ENCODE results near the gene GABRD.
"Not testable (repeated sequence)": the region's sequence is repeated elsewhere in the genome, so short reads cannot be mapped to it uniquely, and the experiment has no call there.

Gene GABRD

DNA sequence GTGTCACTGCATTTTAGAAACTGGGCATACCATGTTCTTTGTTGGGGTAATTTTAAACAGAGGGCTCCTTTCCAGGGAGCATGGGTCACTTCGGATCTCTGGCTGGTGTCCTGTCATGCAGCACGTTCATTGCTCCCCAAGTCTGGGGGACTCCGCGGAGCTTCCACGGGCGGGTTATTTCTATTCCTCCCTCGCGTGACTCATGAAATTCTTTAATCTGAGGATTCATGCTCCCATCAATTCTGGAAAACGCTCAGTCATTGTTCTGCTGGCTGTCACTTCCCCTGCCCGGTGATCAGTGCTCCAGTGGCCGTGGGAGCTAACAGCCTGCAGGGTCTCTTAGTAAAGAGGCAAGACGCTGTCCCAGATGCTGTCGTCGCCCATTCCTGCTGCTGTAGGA is 43.6 kb upstream of the GABRD start:
- Histone ChIP-seq H3K9ac (no peak overlapping the region), H3K79me2 (ENCODE audit: insufficient read depth, low read depth) (no peaks in the 10 kb centered on the region), H4K20me1 (ENCODE audit: insufficient read depth) (no peaks in the 10 kb centered on the region), H3K4me1 (ENCODE audit: low read depth, poor library complexity, severe bottlenecking) (no peaks in the 10 kb centered on the region), H3K4me3 (IDR thresholded peaks at IDR 0.05; ENCODE audit: insufficient read depth, low read depth, low read length) (no peak overlapping the region), H3K4me2 (no peak overlapping the region), H2AFZ (ENCODE audit: low read depth) (no peak overlapping the region), H3K27ac (no peak overlapping the region), H3K36me3 (ENCODE audit: insufficient read depth) (no peaks in the 10 kb centered on the region), H3K27me3 (ENCODE audit: insufficient read depth, low read depth) (peaks cover 66% of the 10 kb centered on the region)
- TF ChIP-seq, protein P1, sequence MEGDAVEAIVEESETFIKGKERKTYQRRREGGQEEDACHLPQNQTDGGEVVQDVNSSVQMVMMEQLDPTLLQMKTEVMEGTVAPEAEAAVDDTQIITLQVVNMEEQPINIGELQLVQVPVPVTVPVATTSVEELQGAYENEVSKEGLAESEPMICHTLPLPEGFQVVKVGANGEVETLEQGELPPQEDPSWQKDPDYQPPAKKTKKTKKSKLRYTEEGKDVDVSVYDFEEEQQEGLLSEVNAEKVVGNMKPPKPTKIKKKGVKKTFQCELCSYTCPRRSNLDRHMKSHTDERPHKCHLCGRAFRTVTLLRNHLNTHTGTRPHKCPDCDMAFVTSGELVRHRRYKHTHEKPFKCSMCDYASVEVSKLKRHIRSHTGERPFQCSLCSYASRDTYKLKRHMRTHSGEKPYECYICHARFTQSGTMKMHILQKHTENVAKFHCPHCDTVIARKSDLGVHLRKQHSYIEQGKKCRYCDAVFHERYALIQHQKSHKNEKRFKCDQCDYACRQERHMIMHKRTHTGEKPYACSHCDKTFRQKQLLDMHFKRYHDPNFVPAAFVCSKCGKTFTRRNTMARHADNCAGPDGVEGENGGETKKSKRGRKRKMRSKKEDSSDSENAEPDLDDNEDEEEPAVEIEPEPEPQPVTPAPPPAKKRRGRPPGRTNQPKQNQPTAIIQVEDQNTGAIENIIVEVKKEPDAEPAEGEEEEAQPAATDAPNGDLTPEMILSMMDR (conservative IDR thresholded peaks at IDR 0.05; ENCODE audit: low read depth, low read length), result no peak

DNA sequence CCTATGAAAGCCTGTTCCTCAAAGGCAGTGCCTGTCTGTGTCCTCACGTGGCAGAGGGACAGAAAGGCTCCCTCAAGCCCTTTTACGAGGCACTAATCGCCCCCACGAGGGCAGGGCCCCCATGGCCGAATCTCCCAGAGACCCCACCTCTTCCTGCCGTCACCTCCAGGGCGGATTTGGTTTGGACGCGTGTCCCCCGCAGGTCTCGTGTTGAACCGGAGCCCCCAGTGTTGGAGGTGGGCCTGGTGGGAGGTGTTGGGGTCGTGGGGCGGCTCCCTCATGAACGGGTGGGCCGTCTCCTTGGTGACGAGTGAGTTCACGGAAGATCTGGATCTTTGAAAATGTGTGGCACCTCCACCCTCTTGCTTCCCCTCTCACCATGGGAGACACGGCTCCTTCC is 43.1 kb upstream of the GABRD start:
- TF ChIP-seq, protein P1 (conservative IDR thresholded peaks at IDR 0.05; ENCODE audit: low read depth, low read length), result no peak
- Histone ChIP-seq H3K4me3 (IDR thresholded peaks at IDR 0.05; ENCODE audit: insufficient read depth, low read depth, low read length) (no peak overlapping the region), H3K79me2 (ENCODE audit: insufficient read depth, low read depth) (no peaks in the 10 kb centered on the region), H3K4me2 (no peak overlapping the region), H2AFZ (ENCODE audit: low read depth) (no peak overlapping the region), H3K27me3 (ENCODE audit: insufficient read depth, low read depth) (peaks cover 66% of the 10 kb centered on the region), H3K36me3 (ENCODE audit: insufficient read depth) (no peaks in the 10 kb centered on the region), H3K27ac (no peak overlapping the region), H4K20me1 (ENCODE audit: insufficient read depth) (no peaks in the 10 kb centered on the region), H3K4me1 (ENCODE audit: low read depth, poor library complexity, severe bottlenecking) (no peaks in the 10 kb centered on the region), H3K9ac (no peak overlapping the region)

DNA sequence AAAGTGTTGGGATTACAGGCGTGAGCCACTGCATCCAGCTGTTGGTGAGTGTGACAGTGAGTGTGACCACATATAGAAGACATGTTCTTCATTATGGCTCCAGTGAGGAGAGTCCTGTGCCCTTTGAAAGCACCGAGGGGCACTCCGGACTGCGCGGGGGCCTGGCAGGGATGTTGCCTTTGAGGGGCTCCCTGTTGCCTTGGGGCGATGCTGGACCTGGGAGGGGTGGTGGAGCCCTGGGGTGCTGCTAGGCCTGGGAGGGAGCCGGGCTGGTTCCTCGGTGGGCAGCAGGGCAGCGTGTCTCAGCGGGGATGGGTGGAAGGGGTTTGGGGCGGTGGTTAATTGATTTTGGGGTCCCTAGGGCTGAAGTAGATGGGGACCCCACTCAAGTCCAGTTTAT is 41.0 kb upstream of the GABRD start:
- H2AFZ ChIP-seq (ENCODE audit: low read depth), result no peak overlapping the region
- peaks cover 55% of the 10 kb centered on the region for H3K27me3 ChIP-seq (ENCODE audit: insufficient read depth, low read depth)
- TF ChIP-seq, protein P1 (conservative IDR thresholded peaks at IDR 0.05; ENCODE audit: low read depth, low read length), result no peak
- no peaks in the 10 kb centered on the region for H3K4me1 ChIP-seq (ENCODE audit: low read depth, poor library complexity, severe bottlenecking)
- no peaks in the 10 kb centered on the region for H4K20me1 ChIP-seq (ENCODE audit: insufficient read depth)
- H3K27ac ChIP-seq, result no peak overlapping the region
- H3K4me3 ChIP-seq (IDR thresholded peaks at IDR 0.05; ENCODE audit: insufficient read depth, low read depth, low read length), result no peak overlapping the region
- no peak overlapping the region for H3K4me2 ChIP-seq
- H3K79me2 ChIP-seq (ENCODE audit: insufficient read depth, low read depth), result no peaks in the 10 kb centered on the region
- no peaks in the 10 kb centered on the region for H3K36me3 ChIP-seq (ENCODE audit: insufficient read depth)
- no peak overlapping the region for H3K9ac ChIP-seq

DNA sequence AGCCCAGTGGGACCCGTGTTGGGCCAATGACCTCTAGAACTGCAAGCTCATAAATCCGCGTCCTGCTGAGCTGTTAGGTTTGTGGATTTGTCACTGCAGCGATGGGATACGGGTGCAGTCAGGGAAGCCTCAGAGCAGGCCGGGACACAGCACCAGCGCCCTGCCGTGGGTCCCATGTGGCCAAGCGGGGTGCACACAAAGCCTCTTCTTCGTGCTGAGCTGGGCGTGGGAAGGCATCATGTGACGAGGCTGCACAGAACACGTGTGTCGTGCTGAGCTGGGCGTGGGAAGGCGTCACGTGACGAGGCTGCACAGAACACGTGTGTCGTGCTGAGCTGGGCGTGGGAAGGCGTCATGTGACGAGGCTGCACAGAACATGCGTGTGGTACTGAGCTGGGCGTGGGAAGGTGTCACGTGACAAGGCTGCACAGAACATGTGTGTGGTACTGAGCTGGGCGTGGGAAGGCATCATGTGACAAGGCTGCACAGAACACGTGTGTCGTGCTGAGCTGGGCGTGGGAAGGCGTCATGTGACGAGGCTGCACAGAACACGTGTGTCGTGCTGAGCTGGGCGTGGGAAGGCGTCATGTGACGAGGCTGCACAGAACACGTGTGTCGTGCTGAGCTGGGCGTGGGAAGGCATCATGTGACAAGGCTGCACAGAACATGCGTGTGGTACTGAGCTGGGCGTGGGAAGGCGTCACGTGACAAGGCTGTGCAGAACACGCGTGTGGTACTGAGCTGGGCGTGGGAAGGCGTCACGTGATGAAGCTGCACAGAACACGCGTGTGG is 40.3 kb upstream of the GABRD start:
- not testable (repeated sequence) for H4K20me1 ChIP-seq (ENCODE audit: insufficient read depth); H3K79me2 ChIP-seq (ENCODE audit: insufficient read depth, low read depth); H3K27ac ChIP-seq; H2AFZ ChIP-seq (ENCODE audit: low read depth); H3K4me2 ChIP-seq; H3K4me1 ChIP-seq (ENCODE audit: low read depth, poor library complexity, severe bottlenecking); H3K36me3 ChIP-seq (ENCODE audit: insufficient read depth); H3K9ac ChIP-seq; H3K4me3 ChIP-seq (IDR thresholded peaks at IDR 0.05; ENCODE audit: insufficient read depth, low read depth, low read length)
- H3K27me3 ChIP-seq (ENCODE audit: insufficient read depth, low read depth), result peaks cover 53% of the 10 kb centered on the region

DNA sequence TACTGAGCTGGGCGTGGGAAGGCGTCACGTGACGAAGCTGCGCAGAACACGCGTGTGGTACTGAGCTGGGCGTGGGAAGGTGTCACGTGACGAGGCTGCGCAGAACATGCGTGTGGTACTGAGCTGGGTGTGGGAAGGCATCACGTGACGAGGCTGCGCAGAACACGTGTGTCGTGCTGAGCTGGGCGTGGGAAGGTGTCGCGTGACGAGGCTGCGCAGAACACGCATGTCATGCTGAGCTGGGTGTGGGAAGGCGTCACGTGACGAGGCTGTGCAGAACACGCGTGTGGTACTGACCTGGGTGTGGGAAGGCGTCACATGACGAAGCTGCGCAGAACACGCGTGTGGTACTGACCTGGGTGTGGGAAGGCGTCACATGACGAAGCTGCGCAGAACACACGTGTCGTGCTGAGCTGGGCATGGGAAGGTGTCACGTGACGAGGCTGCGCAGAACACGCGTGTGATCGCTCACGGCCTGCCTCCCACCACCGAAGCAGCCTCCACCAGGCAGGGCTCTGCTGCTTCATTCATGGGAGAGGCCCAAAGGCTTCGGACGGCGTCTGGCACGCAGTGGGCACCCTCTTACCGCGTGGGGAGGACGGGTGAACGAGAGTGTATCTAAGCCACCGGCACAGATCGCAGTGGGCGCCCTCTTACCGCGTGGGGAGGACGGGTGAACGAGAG is 39.5 kb upstream of the GABRD start:
- H3K27ac ChIP-seq, result no peak overlapping the region
- H3K27me3 ChIP-seq (ENCODE audit: insufficient read depth, low read depth), result peaks cover 50% of the 10 kb centered on the region
- no peaks in the 10 kb centered on the region for H3K79me2 ChIP-seq (ENCODE audit: insufficient read depth, low read depth)
- no peaks in the 10 kb centered on the region for H3K36me3 ChIP-seq (ENCODE audit: insufficient read depth)
- H3K4me3 ChIP-seq (IDR thresholded peaks at IDR 0.05; ENCODE audit: insufficient read depth, low read depth, low read length), result no peak overlapping the region
- no peaks in the 10 kb centered on the region for H4K20me1 ChIP-seq (ENCODE audit: insufficient read depth)
- H3K4me1 ChIP-seq (ENCODE audit: low read depth, poor library complexity, severe bottlenecking), result no peaks in the 10 kb centered on the region
- H3K4me2 ChIP-seq, result no peak overlapping the region
- no peak overlapping the region for H2AFZ ChIP-seq (ENCODE audit: low read depth)
- TF ChIP-seq, protein P1 (conservative IDR thresholded peaks at IDR 0.05; ENCODE audit: low read depth, low read length), result no peak
- no peak overlapping the region for H3K9ac ChIP-seq

All from KMS-11 (cell line).